ENCODE results near the gene ACBD4. TPM values are rescaled to one million over a fixed set of nuclear protein-coding genes. Genes with fewer than 3 reads are reported as not detected.

Gene ACBD4
- total RNA-seq, result 4.0 and 9.9 TPM in 2 replicates

DNA sequence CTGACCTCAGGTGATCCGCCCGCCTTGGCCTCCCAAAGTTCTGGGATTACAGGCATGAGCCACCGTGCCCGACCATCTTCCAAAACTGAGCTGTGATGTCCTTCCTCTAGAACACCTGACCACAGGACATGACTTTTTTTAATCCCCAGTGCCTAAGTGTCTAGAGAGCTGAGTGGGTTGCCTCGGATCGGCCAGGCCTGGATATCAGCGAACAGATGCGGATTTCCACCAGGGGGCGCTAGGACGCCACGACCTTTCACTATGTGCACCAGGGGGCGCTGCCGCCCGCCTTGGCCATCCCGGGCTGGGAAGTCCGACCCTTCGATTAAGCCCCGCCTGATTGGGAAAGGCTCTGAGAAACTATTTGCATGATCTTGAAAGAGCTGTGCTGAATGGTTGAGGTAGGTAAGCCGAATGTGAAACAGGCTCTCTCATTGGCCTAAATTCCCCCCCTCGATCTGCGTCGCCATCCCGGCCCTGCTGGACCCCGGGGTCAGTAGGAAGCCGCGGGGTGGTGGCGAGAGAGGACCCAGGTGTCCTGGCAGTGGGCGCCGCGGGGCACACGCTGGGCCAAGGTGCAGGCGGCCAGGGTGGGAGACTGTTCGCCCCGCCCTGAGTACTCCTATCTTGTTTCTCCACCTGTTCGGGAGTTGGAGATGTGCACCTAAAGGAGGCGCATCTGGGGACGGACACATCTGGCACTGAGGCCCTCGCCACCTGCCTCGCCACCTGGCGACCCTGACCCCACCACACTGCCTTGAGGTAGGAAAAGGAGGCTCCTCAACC, at the start of gene ACBD4:
TSS of gene ACBD4 (plus strand) at position 496 of the 786 bp plus-strand sequence. CDS start 458 bp downstream, outside the sequence.

DNA sequence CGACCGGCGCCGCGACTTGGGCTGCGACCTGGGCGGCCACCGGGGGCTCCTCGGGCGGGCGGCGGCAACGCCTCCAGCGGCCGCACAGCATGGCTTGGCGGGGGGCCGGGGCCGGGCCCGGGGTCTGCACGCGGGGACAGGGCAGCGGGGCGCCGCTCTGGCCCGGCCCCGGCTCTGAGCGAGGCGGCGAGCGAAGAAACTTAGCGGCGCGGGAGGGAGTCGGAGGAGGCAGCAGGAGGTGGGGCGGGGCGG, 3.2 kb upstream of the ACBD4 start, which contains the start of gene PLCD3:
TSS of gene PLCD3 (minus strand) at position 196 of the 252 bp plus-strand sequence. CDS start at position 91, 105 bp downstream.

GRCh38 chr17:45148183-45149036, 12.9 kb downstream of the ACBD4 start, which contains the start of gene HEXIM1:
Gene HEXIM1, plus strand, starts transcription at chr17:45148475. Its CDS starts 716 bp downstream, at chr17:45149191.

GRCh38 chr17:45161288-45162024, 26.0 kb downstream of the ACBD4 start, which contains the start of gene HEXIM2:
Gene HEXIM2, plus strand, starts transcription at chr17:45161875. Its CDS starts 919 bp downstream, at chr17:45162794.

Other genes with a start within 250 kb of the ACBD4 start
- 63.1 and 67.2 TPM in 2 replicates for gene EFTUD2, start 236.2 kb upstream of the ACBD4 start, total RNA-seq
- gene GFAP, start 220.2 kb upstream of the ACBD4 start, total RNA-seq, result 0.29 and 0.53 TPM in 2 replicates
- 11.2 and 12.4 TPM in 2 replicates for gene KIF18B, start 187.9 kb upstream of the ACBD4 start, total RNA-seq
- gene C1QL1, start 167.4 kb upstream of the ACBD4 start, total RNA-seq, result 3.2 and 9.0 TPM in 2 replicates
- 62.4 and 64.0 TPM in 2 replicates for gene DCAKD, start 84.1 kb upstream of the ACBD4 start, total RNA-seq
- 113 and 146 TPM in 2 replicates for gene NMT1, start 74.4 kb upstream of the ACBD4 start, total RNA-seq
- 38.6 and 42.9 TPM in 2 replicates for gene PLCD3, start 3.2 kb upstream of the ACBD4 start, total RNA-seq
- 15.6 and 19.3 TPM in 2 replicates for gene HEXIM1, start 12.8 kb downstream of the ACBD4 start, total RNA-seq
- 5.7 and 6.6 TPM in 2 replicates for gene HEXIM2, start 26.2 kb downstream of the ACBD4 start, total RNA-seq
- gene FMNL1, start 86.2 kb downstream of the ACBD4 start, total RNA-seq, result 2.0 and 9.0 TPM in 2 replicates
- gene SPATA32, start 126.4 kb downstream of the ACBD4 start, total RNA-seq, result not detected in 2 replicates
- gene MAP3K14, start 181.3 kb downstream of the ACBD4 start, total RNA-seq, result 8.7 and 11.2 TPM in 2 replicates

Data from myometrial cell (primary cell).